ENCODE data around the gene GPC6. TPM values are rescaled to one million over a fixed set of nuclear protein-coding genes. Genes with fewer than 3 reads are reported as not detected.

The GPC6 gene
- total RNA-seq, 1 donor from 2014 or later = 42.9 TPM

DNA sequence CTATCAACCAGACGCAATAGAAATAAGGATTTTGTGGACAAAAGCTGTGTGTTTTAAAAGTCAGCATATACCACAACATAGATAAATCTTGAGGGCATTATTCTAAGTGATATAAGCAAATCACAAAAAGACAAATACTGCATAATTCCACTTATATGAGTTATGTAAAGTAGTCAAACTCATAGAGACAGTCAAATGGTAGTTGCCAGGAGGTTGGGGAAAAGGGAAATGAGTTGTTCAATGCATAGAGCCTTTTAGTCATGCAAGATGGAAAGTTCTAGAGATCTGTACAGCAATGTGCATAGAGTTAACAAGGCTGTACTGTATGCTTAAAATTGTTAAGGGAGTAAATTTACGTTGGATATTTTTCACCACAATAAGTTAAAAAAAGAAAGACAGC, 1008.1 kb downstream of the GPC6 start:
- no peak overlapping the region for H3K9ac ChIP-seq
- H3K79me2 ChIP-seq (ENCODE audit: low read depth) = no peaks in the 10 kb centered on the region
- no peaks in the 10 kb centered on the region for H3K9me3 ChIP-seq (ENCODE audit: low read depth)
- Mint-ChIP-seq H3K36me3 (no peaks in the 10 kb centered on the region), H3K27me3 (ENCODE audit: insufficient read depth, low read depth) (peaks cover 3% of the 10 kb centered on the region), H3K9me3 (no peaks in the 10 kb centered on the region), H3K4me3 (no peak overlapping the region), H3K4me1 (peaks cover 6% of the 10 kb centered on the region), H3K27ac (no peak overlapping the region)
- no peaks in the 10 kb centered on the region for H4K20me1 ChIP-seq (ENCODE audit: low read depth)
- H3K27ac ChIP-seq = no peak overlapping the region
- H2AFZ ChIP-seq (replicated peaks) = no peak overlapping the region
- DNase-seq (ENCODE audit: low spot score) = no peak
- no peaks in the 10 kb centered on the region for H3F3A ChIP-seq (ENCODE audit: low read depth)
- no peak for TF ChIP-seq EZH2phosphoT487 (IDR thresholded peaks at IDR 0.05)
- TF ChIP-seq, protein P1, sequence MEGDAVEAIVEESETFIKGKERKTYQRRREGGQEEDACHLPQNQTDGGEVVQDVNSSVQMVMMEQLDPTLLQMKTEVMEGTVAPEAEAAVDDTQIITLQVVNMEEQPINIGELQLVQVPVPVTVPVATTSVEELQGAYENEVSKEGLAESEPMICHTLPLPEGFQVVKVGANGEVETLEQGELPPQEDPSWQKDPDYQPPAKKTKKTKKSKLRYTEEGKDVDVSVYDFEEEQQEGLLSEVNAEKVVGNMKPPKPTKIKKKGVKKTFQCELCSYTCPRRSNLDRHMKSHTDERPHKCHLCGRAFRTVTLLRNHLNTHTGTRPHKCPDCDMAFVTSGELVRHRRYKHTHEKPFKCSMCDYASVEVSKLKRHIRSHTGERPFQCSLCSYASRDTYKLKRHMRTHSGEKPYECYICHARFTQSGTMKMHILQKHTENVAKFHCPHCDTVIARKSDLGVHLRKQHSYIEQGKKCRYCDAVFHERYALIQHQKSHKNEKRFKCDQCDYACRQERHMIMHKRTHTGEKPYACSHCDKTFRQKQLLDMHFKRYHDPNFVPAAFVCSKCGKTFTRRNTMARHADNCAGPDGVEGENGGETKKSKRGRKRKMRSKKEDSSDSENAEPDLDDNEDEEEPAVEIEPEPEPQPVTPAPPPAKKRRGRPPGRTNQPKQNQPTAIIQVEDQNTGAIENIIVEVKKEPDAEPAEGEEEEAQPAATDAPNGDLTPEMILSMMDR (IDR thresholded peaks at IDR 0.05) = no peak
- no peak for TF ChIP-seq EZH2 (IDR thresholded peaks at IDR 0.05)
- H3K4me3 ChIP-seq = no peak overlapping the region
- H3K36me3 ChIP-seq = no peaks in the 10 kb centered on the region
- no peaks in the 10 kb centered on the region for H3K4me1 ChIP-seq
- no peaks in the 10 kb centered on the region for H3K27me3 ChIP-seq
- no peak overlapping the region for H3K4me2 ChIP-seq

DNA sequence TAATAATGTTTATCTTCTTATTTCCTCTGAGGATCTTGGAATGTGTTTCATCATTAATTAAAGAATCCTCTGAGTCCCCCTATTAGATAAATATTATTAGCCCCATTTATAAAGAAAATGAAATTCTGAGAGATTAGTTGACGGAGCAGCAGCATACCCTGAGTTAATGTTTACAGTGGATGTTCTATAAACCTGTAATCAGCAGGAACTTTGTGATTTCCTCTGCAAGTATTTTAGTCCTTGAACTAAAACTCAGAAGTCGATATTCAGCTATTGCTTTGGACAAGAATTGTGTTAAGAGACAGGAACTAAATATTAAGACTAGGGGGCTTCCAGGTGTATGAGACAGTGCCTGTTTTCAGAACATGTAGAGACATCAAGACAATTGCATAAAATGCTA, 1009.5 kb downstream of the GPC6 start:
- Mint-ChIP-seq H3K27me3 (ENCODE audit: insufficient read depth, low read depth) (peaks cover 3% of the 10 kb centered on the region), H3K9me3 (no peaks in the 10 kb centered on the region), H3K27ac (no peak overlapping the region), H3K4me1 (peaks cover 4% of the 10 kb centered on the region), H3K36me3 (no peaks in the 10 kb centered on the region), H3K4me3 (no peak overlapping the region)
- Histone ChIP-seq H3F3A (ENCODE audit: low read depth) (no peaks in the 10 kb centered on the region), H3K4me2 (no peak overlapping the region), H3K27me3 (no peaks in the 10 kb centered on the region), H4K20me1 (ENCODE audit: low read depth) (no peaks in the 10 kb centered on the region), H3K4me1 (no peaks in the 10 kb centered on the region), H3K9me3 (ENCODE audit: low read depth) (no peaks in the 10 kb centered on the region), H3K4me3 (no peak overlapping the region), H3K79me2 (ENCODE audit: low read depth) (no peaks in the 10 kb centered on the region), H3K27ac (no peak overlapping the region), H3K36me3 (no peaks in the 10 kb centered on the region), H3K9ac (no peak overlapping the region), H2AFZ (replicated peaks) (no peak overlapping the region)
- no peak for DNase-seq (ENCODE audit: low spot score)
- TF ChIP-seq, protein P1 (IDR thresholded peaks at IDR 0.05) = no peak
- TF ChIP-seq EZH2 (IDR thresholded peaks at IDR 0.05) = no peak
- TF ChIP-seq EZH2phosphoT487 (IDR thresholded peaks at IDR 0.05) = no peak

DNA sequence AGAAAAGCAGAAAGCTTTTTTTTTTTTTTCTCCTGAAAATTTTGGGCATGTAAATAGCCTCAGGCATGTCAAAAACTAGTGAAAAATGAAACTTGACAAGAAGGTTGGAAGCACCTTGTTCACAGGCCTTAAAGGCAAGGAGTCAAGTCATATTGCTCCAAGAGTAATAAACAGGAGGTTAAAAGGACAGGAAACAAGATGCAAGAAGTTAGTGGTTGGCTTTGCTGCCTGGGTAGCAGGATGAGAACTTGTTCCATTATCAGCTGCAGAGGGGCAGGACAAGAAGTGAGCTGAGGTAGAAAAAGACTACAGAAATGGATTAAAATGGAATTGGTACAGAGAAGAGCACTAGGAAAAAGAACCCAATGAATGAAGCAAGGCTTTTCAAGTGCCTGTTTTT, 1010.3 kb downstream of the GPC6 start:
- no peaks in the 10 kb centered on the region for H4K20me1 ChIP-seq (ENCODE audit: low read depth)
- H3K4me2 ChIP-seq = no peak overlapping the region
- Mint-ChIP-seq H3K4me3 (no peak overlapping the region), H3K36me3 (no peaks in the 10 kb centered on the region), H3K27ac (no peak overlapping the region), H3K9me3 (no peaks in the 10 kb centered on the region), H3K4me1 (peaks cover 4% of the 10 kb centered on the region), H3K27me3 (ENCODE audit: insufficient read depth, low read depth) (peaks cover 3% of the 10 kb centered on the region)
- TF ChIP-seq EZH2 (IDR thresholded peaks at IDR 0.05) (no peak), EZH2phosphoT487 (IDR thresholded peaks at IDR 0.05) (no peak)
- TF ChIP-seq, protein P1 (IDR thresholded peaks at IDR 0.05) = no peak
- no peaks in the 10 kb centered on the region for H3K27me3 ChIP-seq
- no peaks in the 10 kb centered on the region for H3K4me1 ChIP-seq
- H3K9ac ChIP-seq = no peak overlapping the region
- H3F3A ChIP-seq (ENCODE audit: low read depth) = no peaks in the 10 kb centered on the region
- H3K27ac ChIP-seq = no peak overlapping the region
- H3K4me3 ChIP-seq = no peak overlapping the region
- no peaks in the 10 kb centered on the region for H3K9me3 ChIP-seq (ENCODE audit: low read depth)
- no peaks in the 10 kb centered on the region for H3K36me3 ChIP-seq
- no peaks in the 10 kb centered on the region for H3K79me2 ChIP-seq (ENCODE audit: low read depth)
- DNase-seq (ENCODE audit: low spot score) = no peak
- H2AFZ ChIP-seq (replicated peaks) = no peak overlapping the region

All from neural progenitor cell (in vitro differentiated cells).